Neural cell (in vitro differentiated cells): ENCODE data around the gene GSK3A. TPM values are rescaled to one million over a fixed set of nuclear protein-coding genes. Genes with fewer than 3 reads are reported as not detected.

Source experiments
- H2AFZ ChIP-seq: fragments of 200-600, 300-800 bp; sonication (generic), shearing (Covaris generic); 2 replicates; pipeline ENCODE4 v1.6.0; 2014; ENCODE audit warnings: low read depth, mild to moderate bottlenecking, antibody characterized with exemption, low read length, moderate library complexity
- H3F3A ChIP-seq: fragments of 200-600 bp; shearing (Covaris generic); 2 replicates; pipeline ENCODE4 v1.6.1; 2016; ENCODE audit warnings: mild to moderate bottlenecking, moderate library complexity, mixed read lengths, antibody characterized with exemption, low read length; ENCODE audit not compliant: insufficient read depth, poor library complexity, severe bottlenecking
- H3K27ac ChIP-seq: fragments of 200-600, 300-800 bp; sonication (generic), shearing (Covaris generic); 2 replicates; pipeline ENCODE4 v1.5.1; 2014; ENCODE audit warnings: mild to moderate bottlenecking, low read length, moderate library complexity
- H3K27me3 ChIP-seq: fragments of 300-800, 200-600 bp; sonication (generic), shearing (Covaris generic); 2 replicates; pipeline ENCODE4 v1.6.0; 2014; ENCODE audit warnings: mild to moderate bottlenecking, low read depth, low read length, moderate library complexity; ENCODE audit not compliant: insufficient read depth
- H3K36me3 ChIP-seq: fragments of 300-800, 200-600 bp; sonication (generic), shearing (Covaris generic); 2 replicates; pipeline ENCODE4 v1.5.1; 2014; ENCODE audit warnings: mild to moderate bottlenecking, antibody characterized with exemption, low read length, moderate library complexity; ENCODE audit not compliant: insufficient read depth
- H3K4me2 ChIP-seq: fragments of 300-800, 200-600 bp; sonication (generic), shearing (Covaris generic); 2 replicates; pipeline ENCODE4 v1.6.0; 2014; ENCODE audit warnings: mild to moderate bottlenecking, low read length
- H3K4me3 ChIP-seq: fragments of 300-800, 200-600 bp; sonication (generic), shearing (Covaris generic); 2 replicates; pipeline ENCODE4 v1.5.1; 2014; ENCODE audit warnings: mild to moderate bottlenecking, low read length, moderate library complexity
- H3K79me2 ChIP-seq: fragments of 200-600 bp; shearing (Covaris generic); replicated peaks from 2 replicates; pipeline ENCODE4 v1.6.0; 2014; ENCODE audit warnings: mild to moderate bottlenecking, low read length, moderate library complexity; ENCODE audit not compliant: insufficient read depth
- H3K9ac ChIP-seq: fragments of 300-800, 200-600 bp; sonication (generic), shearing (Covaris generic); 2 replicates; pipeline ENCODE4 v1.6.1; 2016; ENCODE audit warnings: mild to moderate bottlenecking, low read length, mixed read lengths
- H3K9me2 ChIP-seq: fragments of 200-600 bp; shearing (Covaris generic); 2 replicates; pipeline ENCODE4 v1.6.1; 2016; ENCODE audit warnings: mild to moderate bottlenecking, low read length, mixed read lengths; ENCODE audit not compliant: insufficient read depth
- H3K9me3 ChIP-seq: fragments of 200-600, 300-800 bp; sonication (generic), shearing (Covaris generic); 2 replicates; pipeline ENCODE4 v1.6.1; 2016; ENCODE audit warnings: mild to moderate bottlenecking, mixed run types, low read length, moderate library complexity, mixed read lengths
- H4K20me1 ChIP-seq: fragments of 200-600 bp; shearing (Covaris generic); 2 replicates; pipeline ENCODE4 v1.6.1; 2016; ENCODE audit warnings: mild to moderate bottlenecking, mixed run types; ENCODE audit not compliant: insufficient read depth
- CTCF ChIP-seq: fragments of 450-650 bp; IDR thresholded peaks from 2 replicates; pipeline ENCODE4 v1.5.1; 2014; ENCODE audit warnings: antibody characterized with exemption, mild to moderate bottlenecking, moderate library complexity; ENCODE audit not compliant: poor library complexity, severe bottlenecking
- EP300 ChIP-seq: fragments of 450-650 bp; conservative IDR thresholded peaks from 2 replicates; pipeline ENCODE4 v1.6.1; 2014; ENCODE audit warnings: antibody characterized with exemption, mild to moderate bottlenecking, moderate library complexity; ENCODE audit not compliant: poor library complexity, severe bottlenecking
- EZH2 ChIP-seq: fragments of 200-600, 300-800 bp; shearing (Covaris generic), sonication (generic); IDR thresholded peaks from 2 replicates; pipeline ENCODE4 v1.6.1; 2014; ENCODE audit warnings: antibody characterized with exemption, low read length, borderline replicate concordance, mild to moderate bottlenecking; ENCODE audit not compliant: insufficient read depth, poor library complexity, severe bottlenecking
- MXI1 ChIP-seq: fragments of 450-650 bp; conservative IDR thresholded peaks from 2 replicates; pipeline ENCODE4 v1.6.1; 2014; ENCODE audit warnings: antibody characterized with exemption, mild to moderate bottlenecking; ENCODE audit not compliant: poor library complexity, severe bottlenecking
- POLR2AphosphoS5 ChIP-seq: IDR thresholded peaks from 2 replicates; pipeline ENCODE4 v1.6.1; 2012
- RAD21 ChIP-seq: fragments of 450-650 bp; conservative IDR thresholded peaks from 2 replicates; pipeline ENCODE4 v1.6.1; 2014; ENCODE audit warnings: antibody characterized with exemption, mild to moderate bottlenecking, moderate library complexity
- REST ChIP-seq: IDR thresholded peaks from 2 replicates; pipeline ENCODE4 v1.6.1; 2012; ENCODE audit warnings: borderline replicate concordance
- SMC3 ChIP-seq: fragments of 450-650 bp; conservative IDR thresholded peaks from 2 replicates; pipeline ENCODE4 v1.6.1; 2014; ENCODE audit warnings: antibody characterized with exemption, mild to moderate bottlenecking, moderate library complexity; ENCODE audit not compliant: poor library complexity
- TAF1 ChIP-seq: IDR thresholded peaks from 2 replicates; pipeline ENCODE4 v1.6.1; 2012; ENCODE audit warnings: low read depth
- polyA plus RNA-seq: library from polyadenylated mRNA; depleted of rRNA; stranded (reverse); fragments of >200 nt; gene quantifications from 2 replicates; pipeline ENCODE4 v1.2.3, GENCODE V29; 2014

Gene GSK3A
- polyA plus RNA-seq, 1 donor from 2014 or later, result 25.2 TPM

GRCh38 chr19:42289556-42290041 is 47.2 kb upstream of the GSK3A start:
- Histone ChIP-seq H3K9ac (no peak overlapping the region), H3K9me2 (no peaks in the 10 kb centered on the region), H3K79me2 (peaks cover 18% of the 10 kb centered on the region), H3K9me3 (no peaks in the 10 kb centered on the region), H3K27me3 (no peaks in the 10 kb centered on the region), H3K4me2 (no peak overlapping the region), H3F3A (no peaks in the 10 kb centered on the region), H3K4me3 (no peak overlapping the region), H2AFZ (no peak overlapping the region), H3K36me3 (peaks cover 6% of the 10 kb centered on the region), H4K20me1 (peaks cover 12% of the 10 kb centered on the region), H3K27ac (no peak overlapping the region)
- TF ChIP-seq RAD21 (no peak), MXI1 (no peak), REST (no peak), TAF1 (no peak), POLR2AphosphoS5 (no peak), CTCF (no peak), EP300 (no peak), SMC3 (no peak)

- Histone ChIP-seq H2AFZ (no peak overlapping the region), H3K9ac (no peak overlapping the region), H3K36me3 (peaks cover 6% of the 10 kb centered on the region), H3K27ac (no peak overlapping the region), H3K9me3 (no peaks in the 10 kb centered on the region), H3K4me3 (no peak overlapping the region), H3F3A (no peaks in the 10 kb centered on the region), H3K9me2 (no peaks in the 10 kb centered on the region), H3K27me3 (no peaks in the 10 kb centered on the region), H3K4me2 (no peak overlapping the region), H4K20me1 (peaks cover 10% of the 10 kb centered on the region), H3K79me2 (peaks cover 20% of the 10 kb centered on the region)
- no peak for TF ChIP-seq SMC3
- TF ChIP-seq REST, result no peak
- TF ChIP-seq EZH2, result no peak
- TF ChIP-seq RAD21, result no peak
- no peak for TF ChIP-seq MXI1
- TF ChIP-seq POLR2AphosphoS5, result no peak
- no peak for TF ChIP-seq CTCF
- TF ChIP-seq EP300, result no peak
- TF ChIP-seq TAF1, result no peak
Measured at GRCh38 chr19:42288881-42289555, 46.6 kb upstream of the GSK3A start.
